HepG2 (cell line): ENCODE results near the gene CTDSP1. TPM values are rescaled to one million over a fixed set of nuclear protein-coding genes. Genes with fewer than 3 reads are reported as not detected.

Experiments used
- AHDC1 ChIP-seq: sonication (generic); formaldehyde crosslinking; IDR thresholded peaks from 2 replicates; pipeline ENCODE4 v1.5.1; 2020; ENCODE audit warnings: mild to moderate bottlenecking, missing genetic modification reagents, borderline replicate concordance
- BCL3 ChIP-seq: sonication (generic); formaldehyde crosslinking; IDR thresholded peaks from 2 replicates; pipeline ENCODE4 v1.5.1; 2020; ENCODE audit warnings: mild to moderate bottlenecking, missing genetic modification reagents, moderate library complexity
- EHMT2 ChIP-seq: fragments of 200-600 bp; sonication (generic); IDR thresholded peaks from 2 replicates; pipeline ENCODE4 v1.7.0; 2017; ENCODE audit warnings: antibody characterized with exemption, low read depth, low read length, borderline replicate concordance
- ETV6 ChIP-seq: sonication (generic); formaldehyde crosslinking; conservative IDR thresholded peaks from 2 replicates; pipeline ENCODE4 v1.4.0; 2020; ENCODE audit warnings: missing genetic modification reagents
- HOXA7 ChIP-seq: sonication (generic); formaldehyde crosslinking; IDR thresholded peaks from 2 replicates; pipeline ENCODE4 v1.8.1; 2022; ENCODE audit warnings: mild to moderate bottlenecking, missing genetic modification reagents, moderate library complexity
- IKZF1 ChIP-seq: fragments of 450-650 bp; IDR thresholded peaks from 2 replicates; pipeline ENCODE4 v1.7.1; 2016
- KDM2A ChIP-seq: sonication (generic); formaldehyde crosslinking; IDR thresholded peaks from 2 replicates; pipeline ENCODE4 v1.4.0; 2020; ENCODE audit warnings: low read depth, missing genetic modification reagents, borderline replicate concordance
- MAFK ChIP-seq, 2 experiments: IDR thresholded peaks in 1 of 2; conservative IDR thresholded peaks in 1 of 2; 2 replicates each; pipeline ENCODE4 v1.6.1; 2011; ENCODE audit warnings: improper control_type of control experiment in 2 of 2, low read length in 2 of 2
- NFKB2 ChIP-seq: sonication (generic); formaldehyde crosslinking; IDR thresholded peaks from 2 replicates; pipeline ENCODE4 v1.4.0; 2020; ENCODE audit warnings: missing genetic modification reagents, borderline replicate concordance
- NR3C1 ChIP-seq: sonication (generic); formaldehyde crosslinking; IDR thresholded peaks from 2 replicates; pipeline ENCODE4 v1.4.0; 2020; ENCODE audit warnings: missing genetic modification reagents
- POLR2G ChIP-seq: fragments of 200-400 bp; formaldehyde crosslinking; IDR thresholded peaks from 2 replicates; pipeline ENCODE4 v1.6.1; 2018; ENCODE audit warnings: mild to moderate bottlenecking, low read depth, low read length, moderate library complexity
- RBM22 ChIP-seq: fragments of 200-400 bp; formaldehyde crosslinking; optimal IDR thresholded peaks from 2 replicates; pipeline ENCODE3; 2017; ENCODE audit warnings: mild to moderate bottlenecking, low read length, moderate library complexity
- SATB2 ChIP-seq: sonication (generic); formaldehyde crosslinking; IDR thresholded peaks from 2 replicates; pipeline ENCODE4 v1.5.0; 2020; ENCODE audit warnings: missing genetic modification reagents
- SMC3 ChIP-seq: IDR thresholded peaks from 2 replicates; pipeline ENCODE4 v1.6.1; 2011; ENCODE audit warnings: low read length, improper control_type of control experiment
- TRIM22 ChIP-seq: fragments of 450-650 bp; IDR thresholded peaks from 2 replicates; pipeline ENCODE4 v1.6.1; 2017
- ZBTB7B ChIP-seq: sonication (generic); formaldehyde crosslinking; IDR thresholded peaks from 2 replicates; pipeline ENCODE4 v1.4.0; 2020; ENCODE audit warnings: missing genetic modification reagents
- ZMYM2 ChIP-seq: sonication (generic); formaldehyde crosslinking; IDR thresholded peaks from 2 replicates; pipeline ENCODE4 v1.8.0; 2022; ENCODE audit warnings: mild to moderate bottlenecking, missing genetic modification reagents
- ZNF224 ChIP-seq: sonication (generic); formaldehyde crosslinking; IDR thresholded peaks from 2 replicates; pipeline ENCODE4 v1.5.0; 2020; ENCODE audit warnings: mild to moderate bottlenecking, missing genetic modification reagents
- ZNF367 ChIP-seq: sonication (generic); formaldehyde crosslinking; IDR thresholded peaks from 2 replicates; pipeline ENCODE4 v1.4.0; 2020; ENCODE audit warnings: missing genetic modification reagents, borderline replicate concordance
- ZNF468 ChIP-seq: sonication (generic); formaldehyde crosslinking; IDR thresholded peaks from 2 replicates; pipeline ENCODE4 v1.8.0; 2022; ENCODE audit warnings: mild to moderate bottlenecking, moderate library complexity, missing genetic modification reagents
- polyA plus RNA-seq, 8 experiments: library from polyadenylated mRNA; depleted of rRNA in 3 of 8; stranded (reverse) in 7 of 8; unstranded in 1 of 8; fragments of >200 nt; fragmentation: Illumina TruSeq in 4 of 8; extraction: Trizol in 4 of 8; gene quantifications; 2 replicates each; pipeline versions ENCODE4 v1.2.1 to v1.2.3, GENCODE V29; 2011 to 2016; ENCODE audit warnings: low read depth in 4 of 8, missing spikeins in 1 of 8, mixed read lengths in 1 of 8; ENCODE audit not compliant: insufficient read depth in 1 of 8
- total RNA-seq, 5 experiments: library from RNA; depleted of rRNA; stranded (reverse); fragments of >200 nt; fragmentation: Illumina TruSeq; extraction: Trizol; gene quantifications; 2 replicates each; pipeline ENCODE4 v1.2.3, GENCODE V29; 2016; ENCODE audit warnings: low read depth in 1 of 5
- TF ChIP-seq, protein P1 (sequence below): sonication (generic); formaldehyde crosslinking; IDR thresholded peaks from 2 replicates; pipeline ENCODE4 v1.4.0; 2020; ENCODE audit warnings: mild to moderate bottlenecking, missing genetic modification reagents

The CTDSP1 gene
- total and polyA plus RNA-seq, 2 of the 13 experiments (the other 11 are each of a cell fraction or from before 2014, with no cell fraction given) = 91.0 to 268 TPM

- no peak for TF ChIP-seq ZNF468
- TF ChIP-seq MAFK (conservative IDR thresholded peaks at IDR 0.05 in 1 of 2, IDR thresholded peaks at IDR 0.05 in 1 of 2; ENCODE audit: low read length in 2 of 2) = no peak
- no peak; the same call in 1 of the 2 replicates for TF ChIP-seq ZNF224 (CRISPR knock-in tag)
- TF ChIP-seq, protein P1, sequence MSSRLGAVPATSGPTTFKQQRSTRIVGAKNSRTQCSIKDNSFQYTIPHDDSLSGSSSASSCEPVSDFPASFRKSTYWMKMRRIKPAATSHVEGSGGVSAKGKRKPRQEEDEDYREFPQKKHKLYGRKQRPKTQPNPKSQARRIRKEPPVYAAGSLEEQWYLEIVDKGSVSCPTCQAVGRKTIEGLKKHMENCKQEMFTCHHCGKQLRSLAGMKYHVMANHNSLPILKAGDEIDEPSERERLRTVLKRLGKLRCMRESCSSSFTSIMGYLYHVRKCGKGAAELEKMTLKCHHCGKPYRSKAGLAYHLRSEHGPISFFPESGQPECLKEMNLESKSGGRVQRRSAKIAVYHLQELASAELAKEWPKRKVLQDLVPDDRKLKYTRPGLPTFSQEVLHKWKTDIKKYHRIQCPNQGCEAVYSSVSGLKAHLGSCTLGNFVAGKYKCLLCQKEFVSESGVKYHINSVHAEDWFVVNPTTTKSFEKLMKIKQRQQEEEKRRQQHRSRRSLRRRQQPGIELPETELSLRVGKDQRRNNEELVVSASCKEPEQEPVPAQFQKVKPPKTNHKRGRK = no peak
- TF ChIP-seq HOXA7 (CRISPR knock-in tag) = no peak; the same call in 1 of the 2 replicates
- TF ChIP-seq BCL3 = no peak
- TF ChIP-seq TRIM22 = no peak
- peak; percentile 65 for TF ChIP-seq ETV6 (CRISPR knock-in tag)
- 0 out of 2 replicates have a peak, but pooled peaks have one; percentile 35 for TF ChIP-seq ZMYM2 (CRISPR knock-in tag)
- TF ChIP-seq ZBTB7B (CRISPR knock-in tag) = no peak; the same call in 1 of the 2 replicates
- TF ChIP-seq KDM2A (CRISPR knock-in tag) = peak; percentile 44
- no peak for TF ChIP-seq ZNF367 (CRISPR knock-in tag)
- TF ChIP-seq IKZF1 = no peak
- no peak for TF ChIP-seq NR3C1
- no peak for TF ChIP-seq NFKB2 (CRISPR knock-in tag)
- no peak for TF ChIP-seq EHMT2
- TF ChIP-seq SATB2 (CRISPR knock-in tag) = no peak
- no peak for TF ChIP-seq AHDC1 (CRISPR knock-in tag)
- peak; percentile 74 for TF ChIP-seq RBM22
- TF ChIP-seq POLR2G = peak; percentile 91
- no peak for TF ChIP-seq SMC3
Measured at GRCh38 chr2:218400167-218400929, 680 bp downstream of the CTDSP1 start (continued).
